ENCODE measurements around the gene NT5DC1. TPM values are rescaled to one million over a fixed set of nuclear protein-coding genes. Genes with fewer than 3 reads are reported as not detected.

The NT5DC1 gene
- total and polyA plus RNA-seq, 10 of the 15 experiments (the other 5 are each of a cell fraction or from before 2014, with no cell fraction given), result 40.8 to 140 (median 66.8) TPM

GRCh38 chr6:116267836-116268588 lies 167.4 kb downstream of the NT5DC1 start (continued):
- TF ChIP-seq CEBPZ (IDR thresholded peaks at IDR 0.05; ENCODE audit: low read depth, low read length) (no peak), NFIC (IDR thresholded peaks at IDR 0.05; ENCODE audit: low read depth, low read length) (no peak), YBX1 (IDR thresholded peaks at IDR 0.05) (no peak), RAD51 (IDR thresholded peaks at IDR 0.05) (no peak), GABPA (IDR thresholded peaks at IDR 0.05; ENCODE audit: low read depth) (no peak), MXI1 (IDR thresholded peaks at IDR 0.05; ENCODE audit: low read depth, low read length) (no peak), ETV6 (conservative IDR thresholded peaks at IDR 0.05 in 1 of 2, IDR thresholded peaks at IDR 0.05 in 1 of 2; ENCODE audit: borderline replicate concordance in 1 of 2, low read depth in 1 of 2) (no peak)

All from GM12878 (cell line).